Adrenal gland (tissue), 5 donors: ENCODE measurements around the gene SLC30A9.

Source experiments
- POLR2A ChIP-seq, 2 donors: fragments of 450-650 bp; IDR thresholded peaks; one replicate each; pipeline ENCODE4 v1.6.1; 2017; ENCODE audit warnings: antibody characterized with exemption in 2 of 2, mild to moderate bottlenecking in 2 of 2, moderate library complexity in 1 of 2
- TF ChIP-seq, protein P1 (sequence below), 6 experiments: fragments of 450-650 bp in 4 of 6; fragments of 200-600 bp in 2 of 6; sonication (generic) in 1 of 6; IDR thresholded peaks; 1 replicate in 5 of 6; 2 replicates in 1 of 6; pipeline versions ENCODE4 v1.5.1 to v1.8.0; 2016 to 2021; ENCODE audit warnings: antibody characterized with exemption in 6 of 6, mild to moderate bottlenecking in 2 of 6, moderate library complexity in 1 of 6
- donor health status: DM: no; HTN: no; CAD: no.

DNA sequence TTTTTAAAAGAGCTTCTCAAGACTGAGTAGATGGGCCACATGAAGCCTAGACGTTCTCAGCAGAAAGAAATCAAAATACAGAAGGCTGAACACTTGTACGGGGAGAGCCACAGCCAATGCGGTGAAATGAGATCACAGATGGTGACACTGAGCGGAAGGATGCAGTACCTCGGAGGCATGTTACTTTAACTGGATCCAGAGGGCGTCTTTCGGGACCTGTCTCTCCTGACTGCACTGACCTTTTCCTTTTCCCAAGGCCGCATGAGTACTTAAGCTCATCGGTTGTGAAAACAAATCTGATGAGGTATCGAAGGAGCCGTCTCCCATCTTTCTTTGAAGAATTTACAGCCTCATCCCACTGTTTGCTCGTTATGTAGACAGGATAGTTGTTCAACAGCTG lies 129.6 kb downstream of the SLC30A9 start:
- no peak for TF ChIP-seq POLR2A (IDR thresholded peaks at IDR 0.05)
- TF ChIP-seq, protein P1, sequence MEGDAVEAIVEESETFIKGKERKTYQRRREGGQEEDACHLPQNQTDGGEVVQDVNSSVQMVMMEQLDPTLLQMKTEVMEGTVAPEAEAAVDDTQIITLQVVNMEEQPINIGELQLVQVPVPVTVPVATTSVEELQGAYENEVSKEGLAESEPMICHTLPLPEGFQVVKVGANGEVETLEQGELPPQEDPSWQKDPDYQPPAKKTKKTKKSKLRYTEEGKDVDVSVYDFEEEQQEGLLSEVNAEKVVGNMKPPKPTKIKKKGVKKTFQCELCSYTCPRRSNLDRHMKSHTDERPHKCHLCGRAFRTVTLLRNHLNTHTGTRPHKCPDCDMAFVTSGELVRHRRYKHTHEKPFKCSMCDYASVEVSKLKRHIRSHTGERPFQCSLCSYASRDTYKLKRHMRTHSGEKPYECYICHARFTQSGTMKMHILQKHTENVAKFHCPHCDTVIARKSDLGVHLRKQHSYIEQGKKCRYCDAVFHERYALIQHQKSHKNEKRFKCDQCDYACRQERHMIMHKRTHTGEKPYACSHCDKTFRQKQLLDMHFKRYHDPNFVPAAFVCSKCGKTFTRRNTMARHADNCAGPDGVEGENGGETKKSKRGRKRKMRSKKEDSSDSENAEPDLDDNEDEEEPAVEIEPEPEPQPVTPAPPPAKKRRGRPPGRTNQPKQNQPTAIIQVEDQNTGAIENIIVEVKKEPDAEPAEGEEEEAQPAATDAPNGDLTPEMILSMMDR (IDR thresholded peaks at IDR 0.05), result no peak
